GM19023 (cell line): ENCODE data around the gene POU6F2.
A peak's percentile ranks its signal among the peaks of the same experiment; 100 is the strongest.
"Not testable (repeated sequence)": the region's sequence is repeated elsewhere in the genome, so short reads cannot be mapped to it uniquely, and the experiment has no call there.

Experiments used
- ATAC-seq: cut with Tn5 transposase; IDR thresholded peaks from one replicate; pipeline ENCODE4 v1.9.1; 2021; ENCODE audit warnings: mild to moderate bottlenecking, moderate library complexity; ENCODE audit not compliant: unreplicated experiment

POU6F2 gene

GRCh38 chr7:39339591-39339990, 361.9 kb downstream of the POU6F2 start:
- ATAC-seq = no peak

- no peak for ATAC-seq
Measured at GRCh38 chr7:39341083-39341482, 363.4 kb downstream of the POU6F2 start.

GRCh38 chr7:39342763-39343162, 365.1 kb downstream of the POU6F2 start:
- no peak for ATAC-seq

GRCh38 chr7:39349452-39350123, 371.9 kb downstream of the POU6F2 start:
- no peak for ATAC-seq

GRCh38 chr7:39353615-39354376, 376.1 kb downstream of the POU6F2 start:
- ATAC-seq = no peak

- ATAC-seq = no peak
Measured at GRCh38 chr7:39355664-39356063, 378.0 kb downstream of the POU6F2 start.

GRCh38 chr7:39356172-39356925, 378.6 kb downstream of the POU6F2 start:
- no peak for ATAC-seq

GRCh38 chr7:39357648-39358047, 379.9 kb downstream of the POU6F2 start:
- no peak for ATAC-seq

GRCh38 chr7:39360038-39360437, 382.3 kb downstream of the POU6F2 start:
- ATAC-seq = peak; percentile 48

- ATAC-seq = no peak
Measured at GRCh38 chr7:39360766-39361165, 383.1 kb downstream of the POU6F2 start.

- no peak for ATAC-seq
Measured at GRCh38 chr7:39365751-39366295, 388.1 kb downstream of the POU6F2 start.

GRCh38 chr7:39367451-39367850, 389.7 kb downstream of the POU6F2 start:
- no peak for ATAC-seq

GRCh38 chr7:39367943-39368342, 390.2 kb downstream of the POU6F2 start:
- ATAC-seq = no peak

- ATAC-seq = no peak
Measured at GRCh38 chr7:39372383-39372782, 394.7 kb downstream of the POU6F2 start.

GRCh38 chr7:39374436-39375040, 396.8 kb downstream of the POU6F2 start:
- ATAC-seq = no peak

GRCh38 chr7:39375047-39375873, 397.6 kb downstream of the POU6F2 start:
- ATAC-seq = no peak

GRCh38 chr7:39375874-39376190, 398.1 kb downstream of the POU6F2 start:
- no peak for ATAC-seq

- ATAC-seq = not testable (repeated sequence)
Measured at GRCh38 chr7:39376881-39377280, 399.2 kb downstream of the POU6F2 start.

- no peak for ATAC-seq
Measured at GRCh38 chr7:39379416-39379815, 401.7 kb downstream of the POU6F2 start.

GRCh38 chr7:39383136-39383535, 405.4 kb downstream of the POU6F2 start:
- no peak for ATAC-seq
